ENCODE measurements around the gene JCAD.
"Not testable (repeated sequence)": the region's sequence is repeated elsewhere in the genome, so short reads cannot be mapped to it uniquely, and the experiment has no call there.

The JCAD gene

GRCh38 chr10:30022590-30022989 is 36.8 kb downstream of the JCAD start:
- DNase-seq = no peak

- no peak for DNase-seq
Observed at GRCh38 chr10:30019468-30019867, 39.9 kb downstream of the JCAD start.

- DNase-seq = no peak
Observed at GRCh38 chr10:30018496-30018895, 40.9 kb downstream of the JCAD start.

DNA sequence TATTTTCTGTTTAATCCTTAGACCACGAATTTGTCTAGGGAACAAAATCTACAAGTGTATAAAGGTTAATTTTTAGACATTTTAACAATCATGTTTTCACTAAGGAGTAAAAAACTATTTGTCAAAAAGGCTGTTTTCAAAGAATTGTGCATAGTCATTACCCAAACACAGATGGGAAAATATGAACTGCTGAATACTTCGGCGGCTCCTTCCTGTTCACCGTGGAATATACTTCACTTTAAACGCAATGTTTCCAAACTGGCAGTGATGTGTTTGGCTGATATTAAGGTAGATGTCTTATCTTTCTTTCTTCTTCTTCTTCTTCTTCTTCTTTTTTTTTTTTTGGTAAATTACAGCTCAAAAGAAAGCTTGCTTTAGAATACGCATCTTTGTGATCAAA is 41.4 kb downstream of the JCAD start:
- no peak for DNase-seq

DNA sequence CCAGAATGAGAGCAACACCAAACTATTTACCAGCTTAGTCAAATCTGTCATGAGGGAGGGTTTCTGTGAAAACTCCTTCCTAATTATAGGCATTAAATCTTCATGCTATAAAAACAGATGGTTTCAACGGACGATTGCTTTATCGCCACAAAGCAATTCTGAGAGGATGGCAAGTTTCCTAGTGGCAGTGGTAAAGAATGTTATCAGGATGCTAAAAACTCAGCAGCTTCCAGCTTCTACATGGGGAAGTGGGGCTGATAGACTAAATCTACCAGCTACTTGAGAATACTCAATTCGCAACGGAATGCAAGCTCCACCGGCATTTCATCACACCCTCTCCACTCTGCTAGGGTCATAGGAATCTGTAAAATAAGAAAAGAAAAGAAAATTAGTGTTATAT is 41.8 kb downstream of the JCAD start:
- DNase-seq = no peak

GRCh38 chr10:30014511-30014910 is 44.9 kb downstream of the JCAD start:
- DNase-seq = no peak

- DNase-seq = no peak
Observed at GRCh38 chr10:30013757-30014156, 45.6 kb downstream of the JCAD start.

DNA sequence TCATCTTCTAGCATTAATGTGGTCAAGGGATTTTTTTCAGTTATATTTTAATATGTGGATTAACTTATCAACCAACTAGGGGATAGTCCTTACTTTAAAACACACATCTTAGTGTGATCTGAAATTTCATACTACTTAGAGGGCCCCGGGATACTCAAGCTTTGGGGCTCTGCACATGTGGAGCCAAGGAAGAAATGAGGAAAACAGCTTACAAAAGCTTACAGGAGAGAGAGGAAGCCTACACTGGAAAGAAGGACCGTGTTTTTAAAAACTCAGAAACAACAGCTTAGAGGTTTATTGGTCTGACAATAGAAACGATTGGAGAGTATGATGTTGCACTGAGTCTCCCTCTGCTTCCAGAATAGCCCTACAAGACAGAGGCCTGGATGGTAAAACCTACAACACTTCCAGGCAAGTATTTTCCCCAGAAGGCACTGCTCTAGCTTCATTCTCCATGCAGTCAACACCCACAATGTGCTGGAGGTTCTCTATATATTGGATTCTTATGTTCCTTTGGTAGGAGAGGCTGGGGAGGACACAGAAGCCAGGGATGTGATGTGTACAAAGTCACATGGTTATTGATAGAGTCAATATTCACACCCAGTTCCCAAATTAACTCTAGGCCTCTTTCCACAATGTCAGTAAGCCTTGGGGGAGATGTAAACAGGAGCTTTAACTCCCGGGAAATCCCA is 47.3 kb downstream of the JCAD start:
- DNase-seq = no peak

GRCh38 chr10:30011396-30011795 is 48.0 kb downstream of the JCAD start:
- no peak for DNase-seq

- DNase-seq = no peak
Observed at GRCh38 chr10:30007406-30007805, 52.0 kb downstream of the JCAD start.

DNA sequence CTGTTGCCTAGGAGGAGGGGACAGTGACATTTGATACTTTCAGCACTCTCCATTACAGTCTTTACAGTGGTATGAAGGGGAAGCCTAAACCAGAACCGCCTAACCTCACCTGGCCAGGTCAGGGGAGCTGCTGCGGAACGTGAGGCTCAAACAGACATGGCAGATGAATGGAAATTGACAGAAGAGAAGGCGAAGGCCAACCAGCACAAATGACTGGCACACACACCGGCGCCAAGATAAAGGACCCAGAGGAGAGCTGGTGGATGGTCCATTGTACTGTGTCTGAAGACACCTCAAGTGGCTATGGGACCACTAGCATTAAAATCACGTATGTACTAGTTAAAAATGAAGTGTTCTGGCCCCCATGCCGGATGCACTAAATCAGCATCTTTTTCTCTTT is 53.0 kb downstream of the JCAD start:
- DNase-seq = no peak

GRCh38 chr10:30005116-30005515 is 54.3 kb downstream of the JCAD start:
- not testable (repeated sequence) for DNase-seq

DNA sequence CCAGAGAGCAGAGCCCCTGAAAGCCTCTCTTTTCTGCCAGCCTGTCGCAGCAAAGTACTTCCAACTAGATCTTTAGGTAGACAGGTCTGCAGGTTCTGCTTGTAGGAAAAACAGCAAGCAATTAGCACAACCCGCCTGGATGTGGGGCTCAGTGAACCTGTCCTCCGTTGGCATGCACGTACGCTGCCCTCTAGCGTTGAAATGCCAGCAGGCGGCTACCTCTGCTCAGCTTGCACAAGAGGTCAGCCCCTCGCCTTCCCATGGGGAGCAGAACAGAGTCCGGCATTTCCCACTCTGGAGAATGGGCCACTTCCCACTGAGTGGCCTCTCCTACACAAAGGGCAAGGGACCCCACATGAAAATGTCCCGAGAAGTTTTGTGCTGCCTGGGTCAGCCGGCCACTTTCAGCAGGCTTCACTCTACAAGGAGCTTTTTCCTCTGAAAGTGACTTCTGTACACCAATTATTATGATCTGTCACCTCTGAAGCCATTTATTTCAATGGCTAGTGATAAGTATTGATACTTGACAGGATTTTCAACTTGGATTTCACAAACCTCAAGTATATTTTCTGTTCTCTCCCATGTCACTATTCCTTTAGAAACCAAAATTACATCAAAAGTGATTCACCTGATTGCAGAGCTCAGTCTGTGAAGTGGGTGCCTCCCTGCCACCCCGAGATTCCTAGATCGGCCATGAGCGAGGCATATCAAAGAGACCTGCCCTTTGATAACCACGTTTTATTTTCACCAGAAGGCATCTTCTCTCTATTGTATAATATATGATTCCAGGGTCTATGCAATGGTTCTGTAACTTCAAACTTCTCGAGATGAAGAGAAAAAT is 56.7 kb downstream of the JCAD start:
- DNase-seq = peak; percentile 45

DNA sequence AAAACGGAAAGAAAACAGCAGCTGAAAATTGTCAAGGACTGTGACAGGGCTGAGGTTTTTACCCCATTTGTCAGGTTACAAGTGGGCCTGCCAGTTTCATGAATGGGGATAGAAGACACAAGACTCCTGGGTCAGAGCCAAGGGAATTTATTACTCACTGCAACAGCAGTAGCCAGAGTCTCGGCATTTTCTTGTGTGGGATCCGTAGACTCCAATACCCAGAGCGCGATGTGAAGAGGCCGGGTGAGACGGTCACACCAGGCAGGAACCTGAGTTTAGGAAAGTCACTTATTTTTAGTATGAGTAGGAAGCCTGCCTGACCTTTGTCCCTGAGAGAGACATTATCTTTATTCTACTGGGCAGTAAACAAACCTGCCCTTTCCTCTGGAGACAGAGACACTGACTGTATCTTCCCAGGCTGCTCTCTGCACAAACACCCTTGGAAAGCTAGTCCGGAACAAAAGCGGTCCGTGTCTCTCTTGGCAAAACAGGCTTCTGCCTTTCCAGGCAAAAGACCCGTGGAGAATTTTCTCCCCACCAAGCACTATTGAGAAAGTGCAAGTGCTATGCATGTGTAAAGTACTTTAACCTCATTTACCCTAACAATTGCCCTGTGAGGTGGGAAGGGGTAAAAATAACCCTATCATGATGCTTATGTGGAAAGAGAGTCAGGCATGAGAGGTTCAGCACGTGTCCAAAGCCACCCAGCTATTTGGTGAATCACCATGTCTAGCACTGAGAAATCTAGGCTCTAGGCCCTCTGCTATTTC is 58.4 kb downstream of the JCAD start:
- DNase-seq = no peak

- peak; percentile 74 for DNase-seq
Observed at GRCh38 chr10:29998142-29998808, 61.1 kb downstream of the JCAD start.

- no peak for DNase-seq
Observed at GRCh38 chr10:29994811-29995210, 64.6 kb downstream of the JCAD start.

DNA sequence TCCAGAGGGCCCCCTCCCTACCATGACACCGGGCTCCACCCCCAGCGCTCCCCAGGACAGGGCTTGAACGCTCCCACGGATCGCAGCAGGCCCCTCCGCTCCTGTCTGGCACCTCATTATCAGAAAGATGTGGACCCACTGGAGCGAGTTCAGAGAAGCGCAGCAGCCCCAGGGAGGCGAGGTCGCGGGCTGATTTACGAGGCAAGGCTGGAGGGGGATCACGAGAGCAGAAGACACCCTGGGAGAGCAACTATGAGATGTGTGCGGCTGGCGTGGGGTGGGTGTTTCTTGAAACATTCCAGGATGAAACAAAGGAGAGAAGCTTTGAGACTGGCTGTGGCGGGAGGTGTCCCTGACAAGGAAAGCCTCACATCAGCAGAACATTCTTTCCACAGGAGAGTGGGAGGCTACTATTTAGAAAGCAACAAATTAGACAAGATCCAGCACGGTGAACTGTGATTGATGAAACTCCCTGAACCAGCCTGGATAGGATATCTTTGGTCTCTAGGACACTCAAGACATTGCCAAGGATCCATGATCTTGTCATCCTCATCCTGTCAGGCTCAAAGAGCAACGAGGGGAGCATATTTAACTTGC is 66.0 kb downstream of the JCAD start:
- no peak for DNase-seq

- DNase-seq = no peak
Observed at GRCh38 chr10:29992914-29993313, 66.5 kb downstream of the JCAD start.

GRCh38 chr10:29991382-29991781 is 68.0 kb downstream of the JCAD start:
- DNase-seq = no peak

DNA sequence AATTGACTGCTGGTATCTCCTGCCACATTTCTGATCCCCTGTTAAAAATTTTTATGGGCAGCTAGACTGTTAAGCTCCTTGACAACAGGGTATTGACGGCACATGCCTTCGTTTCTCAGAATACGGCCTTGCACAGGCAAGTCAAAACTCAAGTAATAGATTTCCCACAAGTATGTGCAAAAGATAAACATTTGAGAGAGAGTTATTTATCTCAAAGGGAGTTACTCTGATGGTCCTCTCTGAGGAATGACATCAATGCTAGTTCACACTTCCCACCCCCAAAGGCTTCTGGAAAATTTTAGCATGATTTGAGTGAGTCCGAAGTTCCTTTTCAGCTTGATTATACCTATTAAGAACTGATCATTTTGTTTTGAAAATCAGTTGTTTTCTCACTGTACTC is 71.9 kb downstream of the JCAD start:
- DNase-seq = no peak

GRCh38 chr10:29982997-29983648 is 76.3 kb downstream of the JCAD start:
- DNase-seq = no peak

GRCh38 chr10:29981510-29981909 is 77.9 kb downstream of the JCAD start:
- no peak for DNase-seq

Data from inflammatory macrophage treated with lipopolysaccharide for 4 hours (primary cell).